GM12878 (cell line): ENCODE results near the gene GJD3. TPM values are rescaled to one million over a fixed set of nuclear protein-coding genes. Genes with fewer than 3 reads are reported as not detected.

ENCODE experiments used
- ATAC-seq: fragments of 200-7000 bp; cut with Tn5 transposase; 3 replicates; pipeline ENCODE4 v1.9.1; 2020; ENCODE audit warnings: mild to moderate bottlenecking, moderate library complexity
- BruUV-seq: library from RNA; stranded (reverse); fragments of 400-500 nt; replicated peaks from 2 replicates; lab custom pipeline; 2021; lab: Mats Ljungman, UMichigan
- CTCF ChIA-PET: fragments of 300-600 bp; sonication (Branson Sonifier 250); formaldehyde crosslinking; extraction: SDS; loops from one replicate; lab custom pipeline; 2021; ENCODE audit warnings: inconsistent platforms; lab: Yijun Ruan, JAX
- POLR2A ChIA-PET: fragments of 350-600 bp; formaldehyde crosslinking; extraction: SDS; loops from one replicate; lab custom pipeline; 2021; ENCODE audit warnings: inconsistent platforms; lab: Charles Lee
- RAD21 ChIA-PET: fragments of 300-600 bp; sonication (Branson Sonifier 250); formaldehyde crosslinking; loops from one replicate; lab custom pipeline; 2023; ENCODE audit warnings: antibody characterized with exemption; ENCODE audit not compliant: unreplicated experiment; lab: Charles Lee
- SMC1A ChIA-PET: fragments of 300-600 bp; sonication (Branson Sonifier 250); formaldehyde crosslinking; loops from one replicate; lab custom pipeline; 2023; ENCODE audit not compliant: unreplicated experiment, uncharacterized antibody; lab: Charles Lee
- DNase-seq: peaks from one replicate; pipeline ENCODE4 v3.0.0-alpha.2; 2011; ENCODE audit warnings: low read depth, low spot score
- FAIRE-seq: peaks from 3 replicates; lab custom pipeline; 2011; peaks lifted over from hg19 to GRCh38; lab: Jason Lieb, UNC
- H2AFZ ChIP-seq: 2 replicates; pipeline ENCODE4 v1.6.0; 2011; ENCODE audit warnings: low read depth, low read length, control low read depth; ENCODE audit not compliant: control insufficient read depth
- H3K27ac ChIP-seq: 2 replicates; pipeline ENCODE4 v1.5.1; 2011; ENCODE audit warnings: control low read depth; ENCODE audit not compliant: control insufficient read depth, insufficient read depth
- H3K27me3 ChIP-seq, 2 experiments: replicated peaks in 1 of 2; 2 replicates each; pipeline versions ENCODE4 v1.6.0 to v1.6.1; 2011; ENCODE audit warnings: low read length in 1 of 2; ENCODE audit not compliant: control insufficient read depth in 2 of 2, insufficient read depth in 2 of 2
- H3K36me3 ChIP-seq, 2 experiments: 2 replicates each; pipeline ENCODE4 v1.5.1; 2011; ENCODE audit warnings: low read length in 1 of 2; ENCODE audit not compliant: control insufficient read depth in 2 of 2, insufficient read depth in 2 of 2
- H3K4me1 ChIP-seq: 2 replicates; pipeline ENCODE4 v1.6.1; 2011; ENCODE audit warnings: mild to moderate bottlenecking, low read length, moderate library complexity, mixed read lengths; ENCODE audit not compliant: control insufficient read depth, insufficient read depth
- H3K4me2 ChIP-seq: 2 replicates; pipeline ENCODE4 v1.6.0; 2011; ENCODE audit warnings: control low read depth; ENCODE audit not compliant: control insufficient read depth, insufficient read depth
- H3K4me3 ChIP-seq: fragments of 200-600 bp; sonication (generic); 2 replicates; pipeline ENCODE4 v1.5.1; 2016
- H3K79me2 ChIP-seq: 2 replicates; pipeline ENCODE4 v1.6.0; 2011; ENCODE audit warnings: low read length; ENCODE audit not compliant: control insufficient read depth, insufficient read depth
- H3K9ac ChIP-seq: 2 replicates; pipeline ENCODE4 v1.8.0; 2011; ENCODE audit warnings: low read length, control low read depth, mixed read lengths; ENCODE audit not compliant: control insufficient read depth, insufficient read depth
- H3K9me3 ChIP-seq: replicated peaks from 3 replicates; pipeline ENCODE4 v1.5.1; 2011; ENCODE audit warnings: mild to moderate bottlenecking, low read length; ENCODE audit not compliant: control insufficient read depth, insufficient read depth
- H4K20me1 ChIP-seq: 2 replicates; pipeline ENCODE4 v1.6.0; 2011; ENCODE audit not compliant: control insufficient read depth, insufficient read depth
- EP300 ChIP-seq, 2 experiments: fragments of 150-350 bp in 1 of 2; IDR thresholded peaks; 2 replicates each; pipeline ENCODE4 v1.6.1; 2011 to 2012; ENCODE audit warnings: low read depth in 2 of 2, low read length in 2 of 2, borderline replicate concordance in 1 of 2, improper control_type of control experiment in 1 of 2, inconsistent platforms in 1 of 2; ENCODE audit not compliant: control insufficient read depth in 1 of 2
- HDAC2 ChIP-seq: fragments of 200-600 bp; sonication (generic); IDR thresholded peaks from 2 replicates; pipeline ENCODE4 v1.6.1; 2017
- MEF2B ChIP-seq: fragments of 450-650 bp; IDR thresholded peaks from 2 replicates; pipeline ENCODE4 v1.6.1; 2018; ENCODE audit warnings: mild to moderate bottlenecking, moderate library complexity; ENCODE audit not compliant: partially characterized antibody, poor library complexity, severe bottlenecking
- MYB ChIP-seq: fragments of 150-350 bp; IDR thresholded peaks from 2 replicates; pipeline ENCODE4 v1.6.1; 2014; ENCODE audit warnings: mild to moderate bottlenecking, low read depth, low read length, borderline replicate concordance
- PBX3 ChIP-seq: IDR thresholded peaks from 2 replicates; pipeline ENCODE4 v1.6.1; 2011; ENCODE audit warnings: mild to moderate bottlenecking, low read depth, low read length, moderate library complexity; ENCODE audit not compliant: insufficient replicate concordance
- RAD51 ChIP-seq: fragments of 450-650 bp; IDR thresholded peaks from 2 replicates; pipeline ENCODE4 v1.6.1; 2016; ENCODE audit warnings: moderate library complexity, mild to moderate bottlenecking, inconsistent platforms
- SIN3A ChIP-seq: IDR thresholded peaks from 2 replicates; pipeline ENCODE4 v1.6.1; 2012; ENCODE audit warnings: low read depth, low read length, improper control_type of control experiment
- WGBS: methylation state at CpG from one replicate; pipeline ENCODE4 v1.1.6; 2016; ENCODE audit warnings: low lambda C conversion rate; ENCODE audit not compliant: insufficient replicate concordance, insufficient coverage; ENCODE audit errors: missing lambda C conversion rate; 5-methylcytosine and 5-hydroxymethylcytosine counted together
- in situ Hi-C: fragments of 300-500 bp; cut with MboI; formaldehyde crosslinking; loops from 9 replicates; pipeline ENCODE4 v1.14.3; 2018; ENCODE audit warnings: mixed read lengths
- intact Hi-C: fragments of 100-400 bp; cut with micrococcal nuclease; formaldehyde crosslinking; loops from one replicate; pipeline ENCODE4 v1.14.2; 2022; ENCODE audit not compliant: unreplicated experiment
- polyA plus RNA-seq, 11 experiments: library from polyadenylated mRNA; depleted of rRNA in 4 of 11; unstranded in 6 of 11; stranded (reverse) in 5 of 11; fragments of >200 nt; fragmentation: Nextera tagmentation in 4 of 11; fragmentation: Illumina TruSeq in 1 of 11; extraction: Ambion mirVana in 4 of 11; extraction: Trizol in 1 of 11; gene quantifications; 1 replicate in 1 of 11; 2 replicates in 10 of 11; pipeline versions ENCODE4 v1.2.1 to v1.2.3, GENCODE V29; 2011 to 2016; ENCODE audit warnings: inconsistent platforms in 2 of 11, missing spikeins in 2 of 11, low read depth in 1 of 11
- total RNA-seq, 4 experiments: library from RNA; depleted of rRNA in 3 of 4; stranded (reverse); fragments of >200 nt in 3 of 4; fragmentation: Illumina TruSeq in 1 of 4; extraction: Trizol in 1 of 4; gene quantifications; 2 replicates each; pipeline versions ENCODE4 v1.2.1 to v1.2.3, GENCODE V29; 2013 to 2021
- TF ChIP-seq, protein P1 (sequence below): IDR thresholded peaks from 2 replicates; pipeline ENCODE4 v1.6.1; 2012; ENCODE audit warnings: mild to moderate bottlenecking, low read depth, low read length
- TF ChIP-seq, protein P2 (sequence below): fragments of 450-650 bp; IDR thresholded peaks from 2 replicates; pipeline ENCODE4 v1.6.1; 2014; ENCODE audit warnings: mild to moderate bottlenecking
- TF ChIP-seq, protein P3 (sequence below): fragments of 450-650 bp; IDR thresholded peaks from 2 replicates; pipeline ENCODE4 v1.6.1; 2017; ENCODE audit warnings: antibody characterized with exemption, mild to moderate bottlenecking, moderate library complexity

GJD3 gene
- total and polyA plus RNA-seq, 10 of the 15 experiments (the other 5 are each of a cell fraction or from before 2014, with no cell fraction given), result 1.6 TPM; not detected in 9

- ATAC-seq (no peak), FAIRE-seq (no peak), DNase-seq (no peak)
- Histone ChIP-seq H3K27ac (no peak overlapping the region), H3K4me2 (no peak overlapping the region), H4K20me1 (no peaks in the 10 kb centered on the region), H2AFZ (no peak overlapping the region), H3K4me3 (no peak overlapping the region), H3K79me2 (no peaks in the 10 kb centered on the region), H3K27me3 (no peaks in the 10 kb centered on the region), H3K36me3 (no peaks in the 10 kb centered on the region), H3K9me3 (peaks cover 1% of the 10 kb centered on the region; the same call in 1 of the 3 replicates), H3K9ac (no peak overlapping the region), H3K4me1 (no peaks in the 10 kb centered on the region)
- TF ChIP-seq EP300 (IDR thresholded peaks at IDR 0.05; ENCODE audit: borderline replicate concordance in 1 of 2, control insufficient read depth in 1 of 2, low read depth in 2 of 2, low read length in 2 of 2) (no peak), PBX3 (no peak), MEF2B (no peak), HDAC2 (no peak), MYB (no peak), SIN3A (no peak), RAD51 (no peak)
- TF ChIP-seq, protein P1, sequence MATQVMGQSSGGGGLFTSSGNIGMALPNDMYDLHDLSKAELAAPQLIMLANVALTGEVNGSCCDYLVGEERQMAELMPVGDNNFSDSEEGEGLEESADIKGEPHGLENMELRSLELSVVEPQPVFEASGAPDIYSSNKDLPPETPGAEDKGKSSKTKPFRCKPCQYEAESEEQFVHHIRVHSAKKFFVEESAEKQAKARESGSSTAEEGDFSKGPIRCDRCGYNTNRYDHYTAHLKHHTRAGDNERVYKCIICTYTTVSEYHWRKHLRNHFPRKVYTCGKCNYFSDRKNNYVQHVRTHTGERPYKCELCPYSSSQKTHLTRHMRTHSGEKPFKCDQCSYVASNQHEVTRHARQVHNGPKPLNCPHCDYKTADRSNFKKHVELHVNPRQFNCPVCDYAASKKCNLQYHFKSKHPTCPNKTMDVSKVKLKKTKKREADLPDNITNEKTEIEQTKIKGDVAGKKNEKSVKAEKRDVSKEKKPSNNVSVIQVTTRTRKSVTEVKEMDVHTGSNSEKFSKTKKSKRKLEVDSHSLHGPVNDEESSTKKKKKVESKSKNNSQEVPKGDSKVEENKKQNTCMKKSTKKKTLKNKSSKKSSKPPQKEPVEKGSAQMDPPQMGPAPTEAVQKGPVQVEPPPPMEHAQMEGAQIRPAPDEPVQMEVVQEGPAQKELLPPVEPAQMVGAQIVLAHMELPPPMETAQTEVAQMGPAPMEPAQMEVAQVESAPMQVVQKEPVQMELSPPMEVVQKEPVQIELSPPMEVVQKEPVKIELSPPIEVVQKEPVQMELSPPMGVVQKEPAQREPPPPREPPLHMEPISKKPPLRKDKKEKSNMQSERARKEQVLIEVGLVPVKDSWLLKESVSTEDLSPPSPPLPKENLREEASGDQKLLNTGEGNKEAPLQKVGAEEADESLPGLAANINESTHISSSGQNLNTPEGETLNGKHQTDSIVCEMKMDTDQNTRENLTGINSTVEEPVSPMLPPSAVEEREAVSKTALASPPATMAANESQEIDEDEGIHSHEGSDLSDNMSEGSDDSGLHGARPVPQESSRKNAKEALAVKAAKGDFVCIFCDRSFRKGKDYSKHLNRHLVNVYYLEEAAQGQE, result no peak
- TF ChIP-seq, protein P2, sequence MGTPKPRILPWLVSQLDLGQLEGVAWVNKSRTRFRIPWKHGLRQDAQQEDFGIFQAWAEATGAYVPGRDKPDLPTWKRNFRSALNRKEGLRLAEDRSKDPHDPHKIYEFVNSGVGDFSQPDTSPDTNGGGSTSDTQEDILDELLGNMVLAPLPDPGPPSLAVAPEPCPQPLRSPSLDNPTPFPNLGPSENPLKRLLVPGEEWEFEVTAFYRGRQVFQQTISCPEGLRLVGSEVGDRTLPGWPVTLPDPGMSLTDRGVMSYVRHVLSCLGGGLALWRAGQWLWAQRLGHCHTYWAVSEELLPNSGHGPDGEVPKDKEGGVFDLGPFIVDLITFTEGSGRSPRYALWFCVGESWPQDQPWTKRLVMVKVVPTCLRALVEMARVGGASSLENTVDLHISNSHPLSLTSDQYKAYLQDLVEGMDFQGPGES, result no peak
- TF ChIP-seq, protein P3, sequence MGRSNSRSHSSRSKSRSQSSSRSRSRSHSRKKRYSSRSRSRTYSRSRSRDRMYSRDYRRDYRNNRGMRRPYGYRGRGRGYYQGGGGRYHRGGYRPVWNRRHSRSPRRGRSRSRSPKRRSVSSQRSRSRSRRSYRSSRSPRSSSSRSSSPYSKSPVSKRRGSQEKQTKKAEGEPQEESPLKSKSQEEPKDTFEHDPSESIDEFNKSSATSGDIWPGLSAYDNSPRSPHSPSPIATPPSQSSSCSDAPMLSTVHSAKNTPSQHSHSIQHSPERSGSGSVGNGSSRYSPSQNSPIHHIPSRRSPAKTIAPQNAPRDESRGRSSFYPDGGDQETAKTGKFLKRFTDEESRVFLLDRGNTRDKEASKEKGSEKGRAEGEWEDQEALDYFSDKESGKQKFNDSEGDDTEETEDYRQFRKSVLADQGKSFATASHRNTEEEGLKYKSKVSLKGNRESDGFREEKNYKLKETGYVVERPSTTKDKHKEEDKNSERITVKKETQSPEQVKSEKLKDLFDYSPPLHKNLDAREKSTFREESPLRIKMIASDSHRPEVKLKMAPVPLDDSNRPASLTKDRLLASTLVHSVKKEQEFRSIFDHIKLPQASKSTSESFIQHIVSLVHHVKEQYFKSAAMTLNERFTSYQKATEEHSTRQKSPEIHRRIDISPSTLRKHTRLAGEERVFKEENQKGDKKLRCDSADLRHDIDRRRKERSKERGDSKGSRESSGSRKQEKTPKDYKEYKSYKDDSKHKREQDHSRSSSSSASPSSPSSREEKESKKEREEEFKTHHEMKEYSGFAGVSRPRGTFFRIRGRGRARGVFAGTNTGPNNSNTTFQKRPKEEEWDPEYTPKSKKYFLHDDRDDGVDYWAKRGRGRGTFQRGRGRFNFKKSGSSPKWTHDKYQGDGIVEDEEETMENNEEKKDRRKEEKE, result no peak
- BruUV-seq, result no TSS peak
- intact Hi-C loops (no loop called here), in situ Hi-C loops (no loop called here)
- RAD21 ChIA-PET, result interaction anchor here (1.1 kb wide), 1 partner anchor 161 kb away, joined by 3 read pairs; no protein-coding TSS in a partner anchor
- POLR2A ChIA-PET, result no interaction called here
- SMC1A ChIA-PET, result interaction anchor here (1.3 to 1.8 kb wide), 2 partner anchors 17 to 160 kb away, joined by 4 to 7 read pairs; no protein-coding TSS in a partner anchor
- CTCF ChIA-PET, result interaction anchor here (0.6 to 2.0 kb wide), 3 partner anchors 10 to 46 kb away, joined by 3 to 5 read pairs (median 3); partner anchors contain the start of gene TOP2A
- 73% methylated on average over 2 of the region's 2 CpGs for WGBS
These were observed 7.5 kb upstream of the GJD3 start for GRCh38 chr17:40372031-40372430.
